22Rv1 (cell line): ENCODE results near the gene PRDM9.

Experiments
- CTCF ChIP-seq: fragments of 450-650 bp; IDR thresholded peaks from 2 replicates; pipeline ENCODE4 v1.5.1; 2017; ENCODE audit warnings: mild to moderate bottlenecking
- ZFX ChIP-seq: fragments of 450-650 bp; IDR thresholded peaks from 2 replicates; pipeline ENCODE4 v1.6.1; 2017; ENCODE audit warnings: antibody characterized with exemption, borderline replicate concordance

GRCh38 chr5:23461576-23461975 is 45.8 kb upstream of the PRDM9 start:
- TF ChIP-seq CTCF (no peak), ZFX (no peak)
